ENCODE results near the gene MEGF8.

DNA sequence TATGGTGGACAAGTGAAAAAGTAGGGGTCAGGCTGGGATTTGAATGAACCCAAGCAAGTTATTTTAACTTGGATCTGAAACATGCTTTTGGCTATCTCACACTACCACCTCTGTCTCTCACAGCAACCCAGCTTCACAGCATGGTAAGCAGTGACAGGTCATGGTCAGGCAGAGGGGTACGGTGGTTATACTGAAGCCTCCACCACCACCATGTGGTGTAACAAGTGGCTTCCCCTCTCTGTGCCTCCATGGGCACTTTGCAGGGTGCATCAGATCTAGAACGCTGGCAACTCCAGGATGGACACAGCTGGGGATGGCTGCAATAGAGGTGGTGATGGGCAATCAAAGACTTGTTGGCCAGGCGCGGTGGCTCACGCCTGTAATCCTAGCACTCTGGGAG is 13.1 kb upstream of the MEGF8 start:
- TF ChIP-seq, protein P1, sequence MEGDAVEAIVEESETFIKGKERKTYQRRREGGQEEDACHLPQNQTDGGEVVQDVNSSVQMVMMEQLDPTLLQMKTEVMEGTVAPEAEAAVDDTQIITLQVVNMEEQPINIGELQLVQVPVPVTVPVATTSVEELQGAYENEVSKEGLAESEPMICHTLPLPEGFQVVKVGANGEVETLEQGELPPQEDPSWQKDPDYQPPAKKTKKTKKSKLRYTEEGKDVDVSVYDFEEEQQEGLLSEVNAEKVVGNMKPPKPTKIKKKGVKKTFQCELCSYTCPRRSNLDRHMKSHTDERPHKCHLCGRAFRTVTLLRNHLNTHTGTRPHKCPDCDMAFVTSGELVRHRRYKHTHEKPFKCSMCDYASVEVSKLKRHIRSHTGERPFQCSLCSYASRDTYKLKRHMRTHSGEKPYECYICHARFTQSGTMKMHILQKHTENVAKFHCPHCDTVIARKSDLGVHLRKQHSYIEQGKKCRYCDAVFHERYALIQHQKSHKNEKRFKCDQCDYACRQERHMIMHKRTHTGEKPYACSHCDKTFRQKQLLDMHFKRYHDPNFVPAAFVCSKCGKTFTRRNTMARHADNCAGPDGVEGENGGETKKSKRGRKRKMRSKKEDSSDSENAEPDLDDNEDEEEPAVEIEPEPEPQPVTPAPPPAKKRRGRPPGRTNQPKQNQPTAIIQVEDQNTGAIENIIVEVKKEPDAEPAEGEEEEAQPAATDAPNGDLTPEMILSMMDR (IDR thresholded peaks at IDR 0.05; ENCODE audit: poor library complexity, severe bottlenecking), result no peak
- TF ChIP-seq TAF1 (IDR thresholded peaks at IDR 0.05; ENCODE audit: low read depth) (no peak), SMC3 (conservative IDR thresholded peaks at IDR 0.05; ENCODE audit: poor library complexity) (no peak), POLR2AphosphoS5 (IDR thresholded peaks at IDR 0.05) (no peak), EZH2 (IDR thresholded peaks at IDR 0.05; ENCODE audit: borderline replicate concordance, insufficient read depth, low read length, poor library complexity, severe bottlenecking) (no peak), RAD21 (conservative IDR thresholded peaks at IDR 0.05) (no peak)
- TF ChIP-seq, protein P2, sequence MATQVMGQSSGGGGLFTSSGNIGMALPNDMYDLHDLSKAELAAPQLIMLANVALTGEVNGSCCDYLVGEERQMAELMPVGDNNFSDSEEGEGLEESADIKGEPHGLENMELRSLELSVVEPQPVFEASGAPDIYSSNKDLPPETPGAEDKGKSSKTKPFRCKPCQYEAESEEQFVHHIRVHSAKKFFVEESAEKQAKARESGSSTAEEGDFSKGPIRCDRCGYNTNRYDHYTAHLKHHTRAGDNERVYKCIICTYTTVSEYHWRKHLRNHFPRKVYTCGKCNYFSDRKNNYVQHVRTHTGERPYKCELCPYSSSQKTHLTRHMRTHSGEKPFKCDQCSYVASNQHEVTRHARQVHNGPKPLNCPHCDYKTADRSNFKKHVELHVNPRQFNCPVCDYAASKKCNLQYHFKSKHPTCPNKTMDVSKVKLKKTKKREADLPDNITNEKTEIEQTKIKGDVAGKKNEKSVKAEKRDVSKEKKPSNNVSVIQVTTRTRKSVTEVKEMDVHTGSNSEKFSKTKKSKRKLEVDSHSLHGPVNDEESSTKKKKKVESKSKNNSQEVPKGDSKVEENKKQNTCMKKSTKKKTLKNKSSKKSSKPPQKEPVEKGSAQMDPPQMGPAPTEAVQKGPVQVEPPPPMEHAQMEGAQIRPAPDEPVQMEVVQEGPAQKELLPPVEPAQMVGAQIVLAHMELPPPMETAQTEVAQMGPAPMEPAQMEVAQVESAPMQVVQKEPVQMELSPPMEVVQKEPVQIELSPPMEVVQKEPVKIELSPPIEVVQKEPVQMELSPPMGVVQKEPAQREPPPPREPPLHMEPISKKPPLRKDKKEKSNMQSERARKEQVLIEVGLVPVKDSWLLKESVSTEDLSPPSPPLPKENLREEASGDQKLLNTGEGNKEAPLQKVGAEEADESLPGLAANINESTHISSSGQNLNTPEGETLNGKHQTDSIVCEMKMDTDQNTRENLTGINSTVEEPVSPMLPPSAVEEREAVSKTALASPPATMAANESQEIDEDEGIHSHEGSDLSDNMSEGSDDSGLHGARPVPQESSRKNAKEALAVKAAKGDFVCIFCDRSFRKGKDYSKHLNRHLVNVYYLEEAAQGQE (IDR thresholded peaks at IDR 0.05; ENCODE audit: borderline replicate concordance), result no peak

Data from neural cell (in vitro differentiated cells).